ENCODE measurements around the gene SAFB2.
"Not testable (repeated sequence)": the region's sequence is repeated elsewhere in the genome, so short reads cannot be mapped to it uniquely, and the experiment has no call there.

SAFB2 gene

DNA sequence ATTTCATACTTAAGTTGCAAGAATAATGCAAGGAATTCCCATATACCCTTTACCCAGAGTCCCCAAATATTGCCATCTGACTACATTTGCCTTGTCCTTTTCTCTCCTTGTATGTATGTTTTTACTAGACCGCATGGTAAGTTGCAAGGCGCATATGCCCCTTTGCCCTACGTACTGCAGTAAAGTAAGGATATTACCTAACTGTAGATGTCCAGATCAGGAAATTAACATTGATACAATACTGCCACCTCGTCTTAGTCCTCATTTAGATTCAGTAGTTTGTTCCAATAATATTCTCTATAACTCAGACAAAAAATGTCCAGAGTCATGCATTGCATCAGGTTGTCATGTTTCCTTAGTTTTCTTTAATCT is 9.7 kb upstream of the SAFB2 start:
- DNase-seq (ENCODE audit: low spot score) = no peak

DNA sequence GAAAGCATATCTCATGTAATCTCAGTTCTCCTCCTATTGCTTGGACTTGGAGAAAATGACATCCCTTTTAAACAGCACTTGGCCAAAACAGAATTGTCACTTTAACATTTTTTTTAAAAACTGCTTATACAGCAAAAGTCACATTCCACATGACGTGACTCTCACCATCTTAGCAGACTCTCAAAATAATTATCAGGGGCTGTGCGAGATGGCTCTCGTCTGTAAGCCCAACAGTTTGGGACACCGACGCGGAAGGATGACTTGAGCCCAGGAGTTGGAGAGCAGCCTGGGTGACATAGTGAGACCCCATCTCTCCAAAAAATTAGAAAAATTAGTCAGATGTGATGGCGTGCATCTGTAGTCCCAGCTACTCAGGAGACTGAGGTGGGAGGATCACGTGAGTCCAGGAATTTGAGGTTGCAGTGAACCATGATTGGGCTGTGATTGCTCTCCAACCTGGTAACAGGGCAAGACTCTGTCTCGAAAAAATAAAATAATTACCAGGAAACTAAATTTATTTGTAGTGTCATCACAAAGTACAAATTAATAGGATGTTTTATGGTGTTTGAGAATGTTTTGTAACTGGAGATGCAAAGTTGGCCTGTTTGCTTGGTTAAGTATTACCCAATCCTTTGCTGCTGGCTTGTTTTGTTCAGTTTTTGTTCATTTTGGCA is 9.1 kb upstream of the SAFB2 start:
- DNase-seq (ENCODE audit: low spot score) = no peak

DNA sequence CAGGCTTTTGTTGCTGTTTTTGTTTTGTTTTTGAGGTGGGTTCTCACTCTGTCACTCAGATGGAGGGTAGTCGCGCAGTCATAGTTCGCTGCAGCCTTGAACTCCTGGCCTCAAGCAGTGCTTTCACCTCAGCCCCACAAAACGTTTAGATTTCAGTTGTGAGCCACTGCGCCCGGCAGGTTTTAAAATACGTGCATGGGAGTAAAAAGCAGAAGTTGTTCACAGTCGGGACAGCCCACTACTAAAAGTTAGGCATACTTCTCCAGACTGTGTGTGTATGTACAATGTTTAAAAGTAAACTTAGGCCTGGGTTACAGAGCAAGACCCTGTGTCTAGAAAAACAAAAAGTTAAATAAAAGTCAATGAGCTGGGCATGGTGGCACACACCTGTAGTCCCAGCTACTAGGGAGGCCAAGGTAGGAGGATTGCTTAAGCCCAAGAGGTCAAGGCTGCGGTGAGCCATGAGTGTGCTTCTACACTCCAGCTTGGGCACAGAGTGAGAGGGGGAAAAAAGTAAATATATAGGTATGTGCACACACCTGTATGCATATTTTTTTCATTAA is 6.4 kb upstream of the SAFB2 start:
- peak; percentile 45 for DNase-seq (ENCODE audit: low spot score)

DNA sequence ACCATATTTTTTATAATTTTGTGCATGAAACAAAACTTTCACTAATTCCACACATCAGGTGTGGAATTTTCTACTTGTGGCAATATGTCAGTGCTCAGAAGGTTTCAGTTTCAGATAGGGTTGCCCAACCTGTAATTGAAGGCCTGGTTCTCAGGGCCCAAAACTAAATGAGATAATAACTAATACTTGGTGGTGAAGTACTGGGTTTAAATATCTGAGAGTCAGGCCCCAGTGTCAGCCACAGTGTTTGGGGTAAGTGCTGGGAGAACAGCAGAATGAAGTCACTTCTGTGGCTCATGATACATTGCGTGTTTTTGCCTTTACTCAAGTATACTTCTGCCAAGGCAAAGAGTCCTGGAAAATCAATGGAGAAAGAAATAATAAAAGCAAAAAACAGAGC is 5.9 kb upstream of the SAFB2 start:
- DNase-seq (ENCODE audit: low spot score) = no peak

DNA sequence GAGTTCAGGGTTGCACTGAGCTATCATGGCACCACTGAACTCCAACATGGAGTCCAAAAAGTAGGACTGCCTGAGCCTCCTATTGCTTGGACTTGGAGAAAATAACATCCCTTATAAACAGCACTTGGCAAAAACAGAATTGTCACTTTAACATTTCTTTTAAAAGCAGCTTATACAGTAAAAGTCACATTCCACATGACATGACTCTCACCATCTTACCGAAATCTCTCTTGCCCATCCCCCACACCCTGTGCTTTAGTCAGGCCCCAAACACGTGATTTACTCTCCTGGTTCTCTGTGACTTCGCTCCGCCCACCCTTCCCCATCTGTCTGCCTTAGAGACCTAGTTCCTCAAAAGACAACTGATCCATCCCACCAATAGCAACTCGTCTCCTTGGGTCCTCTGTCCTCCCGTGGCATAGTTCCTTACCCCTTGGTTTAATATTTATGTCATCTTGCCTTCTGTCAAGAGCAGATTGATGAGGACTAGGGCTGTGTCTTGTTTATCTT is 4.9 kb upstream of the SAFB2 start:
- DNase-seq (ENCODE audit: low spot score) = peak; percentile 74

DNA sequence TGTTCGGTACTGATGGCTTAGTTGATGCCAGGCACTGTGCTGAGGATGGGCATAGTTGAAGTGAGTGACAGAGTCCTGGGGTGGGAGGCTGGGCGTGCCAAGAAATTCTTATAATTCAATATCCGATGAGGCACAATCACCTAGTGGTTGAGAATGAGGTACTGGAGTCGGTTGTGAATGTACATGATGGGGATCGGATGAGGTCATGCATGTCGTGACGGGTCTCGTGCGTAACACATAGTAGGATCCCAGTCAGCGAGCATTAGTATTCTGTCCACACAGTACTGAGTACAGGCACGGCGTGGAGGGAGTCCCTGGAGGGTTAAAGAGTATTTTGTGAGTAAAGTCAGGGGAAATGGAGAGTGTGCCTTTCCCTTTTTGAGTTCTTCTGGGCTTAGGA is 3.1 kb upstream of the SAFB2 start:
- DNase-seq (ENCODE audit: low spot score) = no peak

DNA sequence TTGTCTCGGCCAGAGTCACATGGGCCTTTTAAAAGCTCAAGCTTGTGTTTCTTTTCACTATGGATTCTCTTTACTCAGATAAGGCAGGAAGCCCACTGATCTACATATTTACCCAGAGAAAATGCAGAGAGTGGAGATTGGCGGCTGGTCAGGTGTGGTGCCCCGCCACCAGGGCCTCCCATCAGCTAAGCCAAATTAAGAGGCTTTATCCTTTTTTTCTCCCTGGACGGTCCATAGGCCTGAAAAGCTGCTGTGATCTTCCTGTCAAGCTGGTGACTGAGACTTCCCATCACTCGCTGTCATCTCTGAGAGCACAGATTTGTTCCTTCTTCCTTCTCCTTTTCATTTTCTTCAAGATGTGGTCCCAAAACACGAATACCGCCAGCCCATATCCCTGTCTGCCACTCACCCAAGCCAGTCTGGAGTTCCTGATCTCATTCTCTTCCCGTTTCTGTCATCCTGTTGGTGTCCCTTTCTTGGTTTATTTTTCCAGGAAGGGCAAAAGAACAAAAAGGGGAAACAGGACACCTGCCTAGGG is 2.2 kb upstream of the SAFB2 start:
- DNase-seq (ENCODE audit: low spot score) = no peak

DNA sequence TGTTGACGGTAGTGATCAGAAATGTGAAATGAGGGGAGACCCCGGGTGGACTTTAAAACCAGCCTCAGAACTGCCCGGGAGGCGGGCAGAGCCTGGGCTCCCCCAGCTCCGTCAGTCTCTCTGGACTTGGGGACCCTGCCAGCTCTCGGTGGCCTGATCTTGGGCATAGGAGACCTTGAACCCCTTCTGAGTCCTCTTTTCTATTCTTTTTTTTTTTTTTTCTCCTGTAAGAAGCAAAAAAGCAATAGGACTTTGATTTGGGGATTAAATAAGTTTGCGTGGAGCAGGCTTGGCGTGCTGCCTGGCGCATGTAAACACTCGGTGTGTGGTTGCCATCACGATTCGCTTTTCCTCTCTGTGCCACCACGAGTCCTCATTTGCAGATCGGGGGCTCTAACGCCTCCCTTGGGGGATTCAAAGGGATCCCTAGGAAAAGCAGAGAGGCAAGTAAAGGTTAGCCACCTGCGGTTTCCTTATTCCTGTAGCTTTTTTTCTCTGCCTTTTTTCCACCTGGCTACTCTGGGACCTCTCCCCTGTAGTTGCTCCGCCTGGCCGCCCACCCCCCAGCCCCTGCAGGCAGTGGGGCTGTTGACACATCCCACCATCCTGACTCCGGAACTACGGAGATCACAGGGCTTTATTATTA is 1.6 kb upstream of the SAFB2 start:
- no peak for DNase-seq (ENCODE audit: low spot score)

DNA sequence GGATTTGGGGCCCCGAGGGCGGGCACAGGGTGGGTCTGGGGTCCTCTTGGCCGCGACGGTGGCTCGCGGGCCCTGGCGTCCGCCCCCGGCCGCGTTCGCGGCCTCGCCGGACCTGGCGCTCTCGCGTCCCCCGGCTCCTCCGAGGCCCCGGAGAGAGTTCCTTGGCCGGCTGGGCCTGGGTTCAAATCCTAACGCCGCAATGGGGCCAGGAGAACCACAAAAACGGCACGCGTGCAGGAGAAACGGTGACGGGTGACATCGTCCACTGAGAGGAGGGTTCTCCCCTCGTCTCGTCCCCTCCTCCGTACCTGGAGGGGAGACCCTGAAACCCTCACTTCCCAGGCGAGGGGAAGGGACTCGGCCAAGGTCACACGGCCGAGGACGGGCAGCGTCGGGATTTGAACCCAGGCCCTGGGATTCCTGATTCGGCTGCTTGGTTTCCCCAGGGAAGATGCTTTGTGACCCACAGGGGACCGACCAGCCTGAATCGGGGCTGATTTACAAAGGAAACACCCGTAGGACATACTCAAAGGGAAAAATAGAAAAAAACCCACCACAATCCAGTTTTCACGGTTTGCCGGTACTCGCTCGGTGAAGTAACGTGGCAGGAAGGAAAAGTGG is 931 bp upstream of the SAFB2 start:
- no peak for DNase-seq (ENCODE audit: low spot score)

DNA sequence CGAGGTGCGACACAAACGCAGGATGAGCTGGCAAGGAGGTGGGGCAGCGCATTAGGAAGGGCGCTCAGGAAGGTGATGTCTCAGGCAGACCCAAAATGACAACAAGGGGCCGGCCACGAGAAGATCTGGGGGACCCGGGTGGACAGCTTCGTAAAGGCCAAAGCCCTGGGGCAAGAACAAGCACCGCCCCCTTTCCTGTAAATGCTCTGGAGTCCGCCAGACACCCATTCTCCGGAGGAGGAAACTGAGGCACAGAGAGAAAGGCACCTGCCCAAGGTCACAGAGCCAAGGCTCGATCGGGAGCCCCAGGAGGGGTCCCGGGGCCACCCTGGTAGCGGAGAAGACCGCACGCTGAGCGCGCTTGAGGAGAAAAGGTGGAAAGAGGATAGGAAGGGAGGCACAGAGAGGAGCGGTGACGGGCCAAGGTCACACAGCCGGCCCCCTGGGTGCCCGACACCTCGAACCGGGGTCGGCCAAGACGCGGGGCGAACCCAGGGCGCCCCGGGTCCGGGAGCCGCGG is 571 bp downstream of the SAFB2 start:
- DNase-seq (ENCODE audit: low spot score) = no peak

DNA sequence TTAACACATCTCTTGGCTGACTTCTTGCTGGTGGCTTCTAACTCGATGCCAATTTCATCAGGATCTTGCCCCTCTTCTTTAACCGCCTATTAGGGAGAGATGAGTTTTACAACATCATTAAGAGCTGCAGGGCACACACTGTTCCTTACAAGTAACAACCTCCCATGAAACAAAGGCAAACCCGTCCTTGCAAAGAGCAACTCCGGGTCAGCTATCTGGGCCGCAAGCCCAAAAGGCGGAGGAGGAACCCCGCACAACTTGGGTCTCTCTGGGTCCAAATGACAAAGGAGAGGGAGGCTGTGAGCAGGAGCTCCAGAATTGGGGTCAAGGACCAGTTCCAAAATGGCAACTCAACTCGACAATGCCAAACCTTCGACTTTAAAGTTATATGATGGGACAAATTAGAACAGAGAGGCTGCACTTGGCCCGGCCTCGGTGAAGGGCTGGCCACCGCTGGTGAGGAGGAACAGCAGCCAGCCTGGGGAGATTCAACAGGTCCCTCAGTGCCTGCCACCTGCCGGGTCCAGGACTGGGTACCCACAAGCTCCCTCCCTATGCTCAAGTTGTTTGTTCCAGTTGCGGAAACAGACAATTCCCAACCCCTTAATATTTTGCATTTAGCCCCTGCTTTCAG is 1.1 kb downstream of the SAFB2 start:
- DNase-seq (ENCODE audit: low spot score) = no peak

DNA sequence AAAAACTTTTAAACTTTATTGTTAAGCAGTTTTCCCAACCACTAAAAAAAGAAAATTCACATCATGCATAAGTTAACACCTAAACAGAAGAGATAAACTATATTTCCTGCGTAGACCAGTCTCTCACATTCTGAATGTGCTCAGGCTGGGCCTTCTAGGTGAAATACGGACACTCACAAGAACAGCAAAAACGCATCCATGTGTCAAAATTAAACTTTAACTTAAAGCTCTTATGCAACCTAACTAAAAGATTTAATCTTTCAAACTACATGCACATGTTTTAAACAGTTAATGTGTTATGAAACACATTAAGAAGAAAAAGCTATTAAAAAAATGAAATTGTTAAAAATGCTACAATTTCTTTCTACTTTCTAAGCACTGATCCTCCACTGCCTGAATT is 2.6 kb downstream of the SAFB2 start:
- no peak for DNase-seq (ENCODE audit: low spot score)

DNA sequence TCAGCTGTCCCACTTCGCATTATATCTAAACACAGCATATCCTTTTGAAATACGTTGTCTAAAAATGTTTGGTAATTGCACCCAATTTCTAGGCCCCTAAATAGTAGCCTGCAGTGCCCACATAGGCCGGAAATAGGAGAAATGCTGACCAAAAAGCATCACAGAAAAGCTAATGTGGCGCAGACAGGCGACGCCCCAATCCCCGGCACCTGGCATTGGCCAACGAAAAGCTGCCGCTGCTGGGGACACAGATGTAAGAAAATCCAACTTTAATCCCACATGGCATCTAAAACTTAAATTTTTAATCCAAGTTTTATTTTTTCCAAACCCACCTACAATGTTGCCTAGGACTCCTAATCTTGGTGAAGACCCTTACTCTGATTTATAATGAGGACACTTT is 4.0 kb downstream of the SAFB2 start:
- no peak for DNase-seq (ENCODE audit: low spot score)

DNA sequence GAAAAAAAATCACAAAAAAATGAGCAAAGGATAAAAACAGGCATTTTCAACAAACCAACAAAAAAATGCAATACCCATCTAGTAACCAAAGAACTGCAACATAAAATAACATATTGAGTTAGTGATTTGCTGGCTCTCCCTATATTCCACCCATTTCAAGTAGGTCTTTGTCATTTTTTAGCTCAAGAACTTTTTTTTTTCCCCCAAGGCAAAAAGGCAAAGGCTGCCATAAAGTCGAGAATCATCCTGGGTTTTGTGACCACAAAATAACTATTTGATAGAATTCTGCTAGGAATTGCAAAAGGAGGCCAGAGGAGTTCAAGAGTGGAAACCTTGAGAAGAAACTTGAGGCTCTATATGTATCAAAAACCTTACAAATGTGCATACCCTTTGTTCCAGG is 5.5 kb downstream of the SAFB2 start:
- no peak for DNase-seq (ENCODE audit: low spot score)

DNA sequence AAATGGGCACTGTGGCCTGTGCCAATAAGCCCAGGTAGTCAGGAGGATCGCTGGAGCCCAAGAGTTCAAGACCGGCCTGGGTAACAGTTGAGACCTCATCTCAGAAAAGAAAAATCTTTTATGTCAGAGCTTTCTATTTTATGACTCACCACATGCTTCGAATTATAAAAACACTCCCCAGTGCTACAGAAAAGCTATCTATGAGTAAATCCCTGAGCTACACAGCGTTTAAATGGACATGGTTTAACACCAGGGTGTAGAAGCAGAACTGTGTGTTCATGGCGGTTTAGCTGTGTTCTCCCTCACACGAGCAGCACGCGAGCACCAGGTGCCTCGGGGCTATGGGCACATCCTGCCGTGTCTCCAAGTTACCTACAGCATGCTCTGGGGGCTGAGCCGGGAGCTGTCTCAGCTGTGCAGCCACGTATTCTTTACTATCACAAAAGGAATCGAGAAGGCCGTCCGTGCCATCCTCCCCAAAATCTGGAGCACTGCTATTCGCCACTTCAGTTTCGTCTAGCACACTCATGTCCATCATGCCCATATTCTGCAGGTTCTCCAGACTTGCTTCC is 6.7 kb downstream of the SAFB2 start:
- DNase-seq (ENCODE audit: low spot score) = no peak

DNA sequence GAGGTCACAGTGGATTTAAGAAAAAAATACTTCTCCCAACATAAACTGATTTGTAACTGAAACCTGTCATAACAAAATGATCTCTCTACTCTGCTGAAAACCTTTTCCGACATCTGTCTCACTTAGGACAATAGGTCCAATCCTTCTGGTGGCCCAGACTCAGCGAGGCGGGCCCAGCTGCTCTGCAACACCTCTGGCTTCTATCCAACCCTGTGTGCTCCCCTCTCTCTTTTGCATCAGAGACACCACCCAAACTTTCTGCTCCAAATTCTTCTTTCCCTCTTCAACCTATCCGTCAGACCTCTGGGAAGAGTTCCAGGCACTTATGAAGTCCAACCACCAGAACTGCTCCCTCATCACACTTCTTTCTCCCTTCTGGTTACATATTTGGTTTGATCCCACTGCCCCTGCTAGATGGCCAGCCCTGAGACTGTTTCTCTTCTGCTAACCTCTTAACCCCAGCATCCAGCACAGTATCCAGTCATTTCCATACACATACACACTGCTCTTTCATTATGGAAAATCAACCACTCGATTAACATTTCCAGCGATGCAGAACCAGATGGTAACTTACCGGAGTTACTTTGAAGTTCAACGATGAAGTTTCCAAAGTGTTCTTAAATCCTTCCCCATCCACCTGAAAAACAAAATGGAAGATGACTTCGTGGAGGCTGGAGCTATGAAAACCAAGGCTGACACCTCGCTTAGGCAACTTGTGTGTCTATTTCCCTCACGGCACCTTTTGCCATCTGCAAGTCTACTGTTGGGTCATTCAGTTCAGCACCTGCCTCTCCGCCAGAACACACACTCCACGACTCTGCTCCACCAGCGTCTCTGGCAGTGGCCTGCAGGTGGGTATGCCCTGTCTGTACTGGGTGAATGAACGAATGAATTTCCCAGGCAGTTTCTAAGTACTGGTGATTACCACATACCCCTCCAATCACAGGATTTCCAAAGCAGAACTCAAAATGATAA is 9.4 kb downstream of the SAFB2 start:
- no peak for DNase-seq (ENCODE audit: low spot score)

DNA sequence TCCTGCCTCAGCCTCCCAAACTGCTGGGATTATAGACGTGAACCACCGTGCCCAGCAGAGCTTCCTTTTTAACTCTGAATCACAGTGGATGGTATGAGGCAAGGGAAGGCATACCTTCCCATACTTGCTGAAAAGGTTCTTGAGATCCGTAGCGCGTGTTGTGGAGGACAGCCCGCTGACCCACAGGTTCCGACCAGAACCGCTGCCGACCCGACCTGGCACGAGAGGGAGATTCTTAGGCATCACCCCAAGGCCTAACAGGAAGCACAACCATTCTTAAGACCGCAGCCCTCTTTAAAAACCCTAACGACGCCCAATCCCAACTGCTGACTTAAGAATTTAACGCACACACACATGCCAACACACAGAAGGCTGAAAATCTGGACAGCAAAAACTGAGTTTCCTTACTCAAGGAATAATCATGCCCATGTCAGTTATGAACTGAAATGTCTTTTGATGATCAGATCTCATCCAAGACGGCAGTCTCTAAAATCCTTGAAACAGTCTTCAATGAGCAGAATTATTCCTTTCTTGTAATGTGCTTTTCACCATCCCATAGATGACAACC is 12.6 kb downstream of the SAFB2 start:
- DNase-seq (ENCODE audit: low spot score) = no peak

DNA sequence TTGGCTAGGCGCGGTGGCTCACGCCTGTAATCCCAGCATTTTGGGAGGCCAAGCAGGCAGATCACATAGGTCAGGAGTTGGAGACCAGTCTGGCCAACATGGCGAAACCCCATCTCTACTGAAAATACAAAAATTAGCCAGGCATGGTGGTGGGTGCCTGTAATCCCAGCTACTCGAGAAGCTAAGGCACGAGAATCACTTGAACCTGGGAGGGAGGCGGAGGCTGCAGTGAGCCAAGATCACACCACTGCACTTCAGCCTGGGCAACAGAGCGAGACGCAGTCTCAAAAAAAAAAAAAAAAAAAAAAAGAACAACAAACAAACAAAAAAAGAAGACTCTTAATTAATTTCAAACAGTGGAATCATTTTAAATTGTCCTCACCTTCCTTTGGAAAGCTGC is 13.8 kb downstream of the SAFB2 start:
- not testable (repeated sequence) for DNase-seq (ENCODE audit: low spot score)

DNA sequence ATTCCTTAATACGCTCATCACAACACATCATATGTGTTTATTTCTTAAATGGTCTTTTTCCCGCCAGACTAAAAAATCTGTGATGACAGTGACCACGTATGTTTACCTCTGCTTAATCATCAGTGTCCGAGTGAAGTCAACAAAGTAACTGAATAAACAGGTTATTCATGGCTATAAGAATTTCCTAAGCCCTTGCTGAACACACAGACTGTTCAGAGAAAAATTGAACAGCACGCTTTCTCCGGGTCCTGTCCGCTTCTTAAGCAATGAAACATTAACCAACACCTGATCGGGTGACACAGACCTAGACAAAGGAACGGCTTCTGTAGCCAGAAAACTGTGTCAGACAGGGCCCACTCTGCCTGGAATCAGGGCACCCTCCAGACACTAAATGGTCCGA is 14.3 kb downstream of the SAFB2 start:
- no peak for DNase-seq (ENCODE audit: low spot score)
